Colonic mucosa (tissue), 4 donors: ENCODE data around the gene USP32. TPM values are rescaled to one million over a fixed set of nuclear protein-coding genes. Genes with fewer than 3 reads are reported as not detected.

Source experiments
- DNase-seq: peaks from one replicate; pipeline ENCODE4 v3.0.0-alpha.2; 2020
- H3K27ac ChIP-seq: fragments of 200-600 bp; one replicate; pipeline ENCODE4 v1.8.0; 2021
- H3K27me3 ChIP-seq: fragments of 200-600 bp; one replicate; pipeline ENCODE4 v1.8.0; 2021
- H3K36me3 ChIP-seq: fragments of 200-600 bp; one replicate; pipeline ENCODE4 v1.8.0; 2021
- H3K4me1 ChIP-seq: fragments of 200-600 bp; one replicate; pipeline ENCODE4 v1.8.0; 2021; ENCODE audit warnings: mild to moderate bottlenecking
- H3K4me3 ChIP-seq: fragments of 200-600 bp; one replicate; pipeline ENCODE4 v1.8.0; 2021
- H3K9ac ChIP-seq, 2 donors: one replicate each; pipeline ENCODE4 v1.7.0; 2013; ENCODE audit warnings: control low read depth in 2 of 2, low read depth in 2 of 2, low read length in 2 of 2
- H3K9me3 ChIP-seq: fragments of 200-600 bp; one replicate; pipeline ENCODE4 v1.8.0; 2021
- intact Hi-C: fragments of 100-400 bp; cut with DNase I; formaldehyde crosslinking; loops from one replicate; pipeline ENCODE4 v1.14.1; 2022
- total RNA-seq, 2 donors: library from RNA; stranded (reverse); fragmentation: NEBNext Ultra II Directional in 1 of 2; extraction: Animal tissue kit (Norgen Biotek cat#: 25700) in 1 of 2; gene quantifications; one replicate each; pipeline ENCODE4 v1.2.1, GENCODE V29; 2021
- TF ChIP-seq, protein P1 (sequence below): fragments of 200-600 bp; IDR thresholded peaks from one replicate; pipeline ENCODE4 v1.8.0; 2022; ENCODE audit warnings: antibody characterized with exemption, mild to moderate bottlenecking
- donor health status: healthy.
- donor health status: DM: no; HTN: no; CAD: no.
- donor health status: DM: no; HTN: no; CAD: no.

USP32 gene
- total RNA-seq, 2 donors from 2014 or later, result 28.9 to 52.1 TPM

DNA sequence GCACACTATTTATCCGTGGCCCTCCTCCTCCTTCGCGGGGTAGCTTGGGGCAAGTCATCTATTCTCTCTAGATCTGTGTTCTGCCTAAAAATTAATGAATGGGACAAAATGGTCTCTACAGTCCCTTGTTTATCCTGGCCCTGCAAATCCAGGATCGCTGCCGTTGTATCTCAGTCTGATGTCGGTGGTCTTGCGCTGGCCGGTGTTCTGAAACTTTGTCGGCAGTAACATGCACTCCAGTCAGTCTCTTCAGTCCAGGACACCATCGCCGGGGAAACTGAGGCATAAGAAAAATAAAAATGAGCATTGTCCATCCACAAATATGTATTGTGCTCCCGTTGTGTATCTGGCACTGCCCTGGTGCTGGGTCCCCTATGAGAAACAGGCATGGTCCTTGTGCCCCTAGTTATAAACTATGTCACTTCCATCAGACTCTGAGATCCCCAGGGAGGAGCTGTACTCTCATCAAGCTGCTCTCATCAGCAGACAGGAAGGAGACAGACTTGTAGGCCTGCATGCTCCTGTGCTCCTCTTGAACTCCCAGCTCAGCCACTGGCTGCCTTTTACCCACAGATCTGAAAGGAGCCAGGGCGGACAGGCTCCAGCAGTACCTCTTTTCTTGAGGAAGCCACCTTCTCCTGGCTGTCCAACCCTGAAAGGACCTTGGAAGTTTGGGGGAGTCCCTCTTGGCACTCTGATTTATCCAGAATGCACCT is 255.8 kb downstream of the USP32 start:
- intact Hi-C loops, result no loop called here
- DNase-seq, result no peak
- Histone ChIP-seq H3K4me1 (peaks cover 4% of the 10 kb centered on the region), H3K36me3 (no peaks in the 10 kb centered on the region), H3K9ac (no peak overlapping the region), H3K9me3 (no peaks in the 10 kb centered on the region), H3K27me3 (peaks cover 27% of the 10 kb centered on the region), H3K4me3 (no peak overlapping the region), H3K27ac (no peak overlapping the region)
- TF ChIP-seq, protein P1, sequence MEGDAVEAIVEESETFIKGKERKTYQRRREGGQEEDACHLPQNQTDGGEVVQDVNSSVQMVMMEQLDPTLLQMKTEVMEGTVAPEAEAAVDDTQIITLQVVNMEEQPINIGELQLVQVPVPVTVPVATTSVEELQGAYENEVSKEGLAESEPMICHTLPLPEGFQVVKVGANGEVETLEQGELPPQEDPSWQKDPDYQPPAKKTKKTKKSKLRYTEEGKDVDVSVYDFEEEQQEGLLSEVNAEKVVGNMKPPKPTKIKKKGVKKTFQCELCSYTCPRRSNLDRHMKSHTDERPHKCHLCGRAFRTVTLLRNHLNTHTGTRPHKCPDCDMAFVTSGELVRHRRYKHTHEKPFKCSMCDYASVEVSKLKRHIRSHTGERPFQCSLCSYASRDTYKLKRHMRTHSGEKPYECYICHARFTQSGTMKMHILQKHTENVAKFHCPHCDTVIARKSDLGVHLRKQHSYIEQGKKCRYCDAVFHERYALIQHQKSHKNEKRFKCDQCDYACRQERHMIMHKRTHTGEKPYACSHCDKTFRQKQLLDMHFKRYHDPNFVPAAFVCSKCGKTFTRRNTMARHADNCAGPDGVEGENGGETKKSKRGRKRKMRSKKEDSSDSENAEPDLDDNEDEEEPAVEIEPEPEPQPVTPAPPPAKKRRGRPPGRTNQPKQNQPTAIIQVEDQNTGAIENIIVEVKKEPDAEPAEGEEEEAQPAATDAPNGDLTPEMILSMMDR, result no peak

DNA sequence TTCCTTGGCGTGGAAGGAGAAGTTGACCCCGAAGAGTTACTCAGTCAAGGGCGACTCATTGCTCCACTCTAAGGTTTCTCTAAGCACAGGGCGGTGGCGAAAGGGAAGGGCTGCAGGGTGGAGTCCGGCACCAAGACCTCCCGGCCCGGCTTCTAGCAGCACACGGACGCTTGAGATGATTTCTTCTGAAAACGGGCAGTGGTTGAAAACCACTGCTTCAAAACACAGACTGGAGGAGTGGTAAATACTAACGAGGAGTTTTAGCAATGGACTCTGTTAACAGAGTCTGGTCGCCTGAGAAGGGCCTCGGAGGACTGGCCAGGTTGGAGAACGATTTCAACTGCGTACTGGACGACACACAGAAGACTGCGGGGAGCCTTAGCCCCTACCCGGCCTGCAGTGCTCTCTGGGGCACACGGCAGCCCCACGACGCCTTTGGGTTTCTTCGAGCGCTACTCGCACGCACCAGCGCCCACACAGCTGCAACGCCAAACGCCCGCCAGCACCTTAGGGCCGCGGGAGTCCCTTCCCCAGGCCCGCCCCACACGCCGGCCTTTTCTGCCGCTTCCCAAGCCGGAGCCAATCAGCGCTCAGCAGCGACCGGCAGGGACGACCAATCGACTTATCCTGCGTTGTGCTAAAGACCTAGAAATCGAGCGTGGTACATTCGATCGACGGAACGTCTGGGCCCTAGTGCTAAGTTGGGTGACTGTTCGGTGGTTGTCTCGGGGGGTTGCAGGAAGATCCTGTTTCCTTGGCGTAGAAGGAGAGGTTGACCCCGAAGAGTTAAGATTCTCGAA is 256.6 kb downstream of the USP32 start:
- Histone ChIP-seq H3K4me1 (peaks cover 4% of the 10 kb centered on the region), H3K36me3 (no peaks in the 10 kb centered on the region), H3K27me3 (peaks cover 20% of the 10 kb centered on the region), H3K4me3 (peak overlapping the region; percentile 62), H3K9me3 (no peaks in the 10 kb centered on the region), H3K27ac (peak overlapping the region; percentile 65), H3K9ac (peak overlapping the region; percentile 72 to 79)
- intact Hi-C loops, result no loop called here
- peak; percentile 95 for DNase-seq
- TF ChIP-seq, protein P1, result no peak

DNA sequence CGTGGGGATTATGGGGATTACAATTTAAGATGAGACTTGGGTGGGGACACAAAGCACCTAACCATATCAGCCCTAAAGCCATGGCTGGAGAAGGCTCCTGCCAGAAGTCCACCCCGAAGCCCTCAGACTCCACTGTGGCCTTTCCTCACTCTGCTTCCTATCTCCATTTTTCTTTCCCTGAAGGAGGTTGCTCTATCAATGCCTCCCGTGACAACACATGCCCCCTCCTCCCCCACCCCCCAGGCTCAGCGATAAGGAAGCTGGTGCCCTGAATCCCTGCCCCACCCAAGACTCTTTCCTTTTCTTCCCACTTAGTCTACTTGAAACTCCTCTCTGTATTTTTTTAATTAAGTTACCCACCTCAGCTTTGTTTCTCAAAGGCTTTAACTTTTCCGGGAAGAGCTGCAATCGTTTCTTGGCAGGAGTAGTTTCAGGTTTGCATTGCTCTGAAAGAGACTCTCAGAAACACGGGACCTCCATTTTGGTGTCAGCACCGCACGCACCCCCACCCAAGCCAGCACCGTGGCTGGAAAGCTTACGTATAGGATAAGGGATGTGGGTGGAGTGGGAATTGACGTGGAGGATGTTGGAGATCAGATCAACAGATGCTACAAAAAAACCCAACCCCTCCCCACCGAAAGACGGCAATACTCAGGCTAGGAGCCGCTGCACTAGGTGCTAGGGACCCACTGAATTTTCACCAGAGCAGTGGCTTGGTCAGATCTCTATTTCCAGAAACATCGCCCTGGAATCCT is 257.4 kb downstream of the USP32 start:
- H3K4me3 ChIP-seq, result peak overlapping the region; percentile 62
- H3K4me1 ChIP-seq, result peaks cover 2% of the 10 kb centered on the region
- peak overlapping the region; percentile 65 for H3K27ac ChIP-seq
- H3K9me3 ChIP-seq, result no peaks in the 10 kb centered on the region
- DNase-seq, result peak; percentile 24
- peaks cover 12% of the 10 kb centered on the region for H3K27me3 ChIP-seq
- intact Hi-C loops, result no loop called here
- TF ChIP-seq, protein P1, result no peak
- H3K36me3 ChIP-seq, result no peaks in the 10 kb centered on the region
- peak overlapping the region; percentile 72 to 79 for H3K9ac ChIP-seq

DNA sequence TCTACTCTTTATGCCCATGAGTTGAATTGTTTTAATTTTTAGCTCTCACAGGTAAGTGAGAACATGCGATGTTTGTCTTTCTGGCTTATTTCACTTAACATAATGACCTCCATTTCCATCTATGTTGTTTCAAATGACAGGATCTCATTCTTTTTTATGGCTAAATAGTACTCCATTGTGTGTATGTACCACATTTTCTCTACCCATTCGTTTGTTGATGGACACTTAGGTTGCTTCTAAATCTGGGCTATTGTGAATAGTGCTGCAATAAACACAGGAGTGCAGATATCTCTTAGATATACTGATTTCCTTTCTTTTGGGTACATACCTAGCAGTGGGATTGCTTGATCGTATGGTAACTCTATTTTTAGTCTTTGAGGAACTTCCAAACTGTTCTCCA is 261.5 kb downstream of the USP32 start:
- H3K4me1 ChIP-seq, result no peaks in the 10 kb centered on the region
- TF ChIP-seq, protein P1, result no peak
- no peak for DNase-seq
- H3K36me3 ChIP-seq, result no peaks in the 10 kb centered on the region
- H3K9me3 ChIP-seq, result no peaks in the 10 kb centered on the region
- H3K27me3 ChIP-seq, result no peaks in the 10 kb centered on the region
- H3K27ac ChIP-seq, result no peak overlapping the region
- no peak overlapping the region for H3K4me3 ChIP-seq
- intact Hi-C loops, result no loop called here
- no peak overlapping the region for H3K9ac ChIP-seq

DNA sequence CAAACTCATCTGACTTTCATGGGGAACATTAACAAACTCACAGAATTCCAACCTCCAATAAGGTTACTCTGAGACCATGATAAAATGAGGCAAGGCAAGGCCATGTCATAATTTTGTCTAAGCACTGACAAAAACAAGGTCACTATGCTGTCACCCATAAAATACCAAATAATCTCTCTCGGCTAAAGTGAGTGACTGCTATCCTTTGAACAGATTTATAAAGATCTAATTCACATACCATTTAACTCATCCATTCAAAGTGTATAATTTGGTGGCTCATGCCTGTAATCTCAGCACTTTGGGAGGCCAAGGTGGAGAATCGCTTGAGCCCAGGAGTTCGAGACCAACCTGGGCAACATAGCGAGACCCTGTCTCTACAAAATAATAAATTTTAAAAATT is 262.8 kb downstream of the USP32 start:
- DNase-seq, result no peak
- H3K27ac ChIP-seq, result no peak overlapping the region
- no peak overlapping the region for H3K9ac ChIP-seq
- TF ChIP-seq, protein P1, result no peak
- intact Hi-C loops, result no loop called here
- no peaks in the 10 kb centered on the region for H3K36me3 ChIP-seq
- H3K9me3 ChIP-seq, result no peaks in the 10 kb centered on the region
- no peaks in the 10 kb centered on the region for H3K4me1 ChIP-seq
- no peak overlapping the region for H3K4me3 ChIP-seq
- H3K27me3 ChIP-seq, result no peaks in the 10 kb centered on the region
